Stimulated activated CD4-positive, alpha-beta T cell treated with anti-CD3 and anti-CD28 coated beads, Interleukin-12 subunit alpha, Interleukin-12 subunit beta, amount 100 ng/mL, for 24 hours (primary cell): ENCODE data around the gene MEX3A.
"Not testable (repeated sequence)": the region's sequence is repeated elsewhere in the genome, so short reads cannot be mapped to it uniquely, and the experiment has no call there.

Source experiments
- DNase-seq, 2 experiments: peaks; one replicate each; pipeline ENCODE4 v3.0.0-alpha.2; 2020; ENCODE audit warnings: low read depth in 2 of 2

The MEX3A gene

DNA sequence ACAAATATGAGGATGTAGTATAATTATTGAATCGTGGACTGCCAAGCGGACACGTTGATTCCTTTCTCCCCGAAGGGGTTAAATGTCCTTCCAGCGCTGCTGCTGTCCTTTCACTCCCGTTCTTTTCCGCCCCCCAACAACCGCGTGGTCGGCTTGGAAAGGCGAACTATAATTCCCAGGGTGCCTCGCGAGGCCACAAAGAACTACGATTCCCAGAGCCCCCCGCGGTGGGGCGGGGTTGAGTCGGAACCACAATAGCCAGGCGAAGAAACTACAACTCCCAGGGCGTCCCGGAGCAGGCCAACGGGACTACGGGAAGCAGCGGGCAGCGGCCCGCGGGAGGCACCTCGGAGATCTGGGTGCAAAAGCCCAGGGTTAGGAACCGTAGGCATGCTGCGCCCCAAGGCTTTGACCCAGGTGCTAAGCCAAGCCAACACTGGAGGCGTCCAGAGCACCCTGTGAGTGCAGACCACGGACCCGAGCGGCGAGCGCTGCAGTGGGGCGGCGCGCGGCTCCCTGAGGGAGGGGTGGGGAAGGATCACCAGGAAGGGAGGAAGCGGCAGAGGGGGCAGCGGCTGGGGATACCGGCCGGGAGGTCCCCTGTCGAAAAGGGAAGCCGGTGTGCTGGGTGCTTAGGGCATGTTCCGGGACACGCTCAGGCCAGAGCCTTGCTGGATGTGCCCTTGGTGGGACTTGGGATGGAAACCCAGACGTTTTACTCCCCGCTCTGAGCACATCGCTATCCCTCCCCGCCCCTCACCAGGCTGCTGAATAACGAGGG lies 27.6 kb downstream of the MEX3A start, which contains the start of gene LAMTOR2:
TSS of gene LAMTOR2 (plus strand) at position 283 of the 781 bp plus-strand sequence. CDS start at position 391, 108 bp downstream.
- DNase-seq, result peak; percentile 93 to 97

DNA sequence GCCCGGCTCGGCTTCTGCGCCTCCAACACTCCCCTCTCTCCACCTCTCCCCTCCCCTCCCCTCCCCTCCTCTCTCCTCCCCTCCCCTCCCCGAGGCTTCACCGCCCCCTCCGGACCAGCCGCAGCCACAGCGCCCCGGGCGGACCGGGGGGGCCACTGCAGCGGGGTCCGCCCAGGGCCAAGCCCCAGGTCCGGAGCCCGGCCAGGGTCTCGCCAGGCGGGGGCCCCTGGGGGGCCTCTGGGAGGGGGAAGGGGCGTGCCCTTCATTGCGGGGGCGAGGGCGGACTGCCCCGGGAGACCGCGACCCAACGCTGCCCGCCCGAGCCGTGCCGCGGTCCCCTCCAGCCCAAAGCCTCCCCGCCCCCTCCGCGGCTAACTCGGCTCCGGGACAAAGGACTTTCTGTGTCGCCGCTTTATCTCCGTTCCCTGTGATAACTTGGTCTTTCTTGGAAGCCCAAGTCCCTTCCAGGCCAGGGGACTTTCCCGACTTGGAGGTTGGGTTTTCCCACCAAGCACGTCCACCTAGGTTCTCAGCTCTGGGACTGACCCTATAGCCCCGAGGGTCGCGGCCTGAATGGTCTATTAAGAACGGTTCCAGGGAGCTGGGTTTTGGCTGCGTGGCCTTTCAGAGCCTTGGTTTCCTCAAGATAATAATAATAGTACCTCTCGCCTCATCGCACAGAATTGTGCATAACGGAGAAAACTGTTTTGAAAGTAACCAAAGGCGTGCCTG lies 28.3 kb downstream of the MEX3A start, which contains the start of gene UBQLN4:
TSS of gene UBQLN4 (minus strand) at position 31 of the 732 bp plus-strand sequence. CDS start 97 bp downstream, outside the sequence.
- DNase-seq, result peak; percentile 72 to 79

DNA sequence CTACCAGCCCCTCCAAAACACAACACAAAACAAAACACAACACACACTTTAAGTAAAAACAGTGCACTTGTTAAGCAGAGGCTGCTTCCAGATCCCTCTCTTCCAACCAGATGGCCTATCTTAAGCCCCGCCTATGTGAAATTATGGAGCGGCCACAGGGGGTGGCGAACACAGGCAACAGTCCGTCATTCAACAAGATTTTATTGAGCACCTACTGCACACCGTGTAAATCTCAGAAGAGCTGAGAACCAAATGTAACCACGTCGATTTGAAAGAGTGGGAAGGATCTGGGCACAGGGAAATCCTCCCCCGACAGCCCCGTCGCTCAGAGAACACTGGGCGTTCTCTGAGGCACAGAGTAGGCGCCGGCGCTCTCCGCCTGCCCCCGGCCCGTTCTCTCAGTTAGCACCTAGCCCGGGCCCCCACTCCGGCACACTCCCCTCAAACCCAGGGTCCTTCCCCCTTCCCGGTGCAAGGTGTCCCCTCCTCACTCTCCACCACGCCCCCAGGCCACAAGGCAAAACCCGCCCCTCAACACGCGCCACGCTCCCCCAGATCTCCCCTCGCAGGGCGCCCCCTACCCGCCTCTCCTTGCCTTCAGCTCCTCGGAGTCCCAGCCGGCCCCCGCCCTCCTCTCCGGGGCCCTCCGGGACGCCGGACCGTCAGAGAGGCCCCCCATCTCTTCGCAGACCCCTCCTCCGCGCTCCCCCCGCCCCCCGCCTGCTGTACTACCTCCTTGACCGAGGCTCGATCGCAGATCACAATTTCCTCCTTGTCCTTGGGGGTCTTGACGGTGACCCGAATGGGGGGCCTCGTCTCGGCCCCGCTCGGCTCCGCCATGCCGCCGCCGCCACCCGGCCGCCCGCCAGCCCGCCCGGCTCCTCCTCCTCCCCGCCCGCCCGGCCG lies 29.1 kb downstream of the MEX3A start:
- peak; percentile 44 to 64 for DNase-seq

DNA sequence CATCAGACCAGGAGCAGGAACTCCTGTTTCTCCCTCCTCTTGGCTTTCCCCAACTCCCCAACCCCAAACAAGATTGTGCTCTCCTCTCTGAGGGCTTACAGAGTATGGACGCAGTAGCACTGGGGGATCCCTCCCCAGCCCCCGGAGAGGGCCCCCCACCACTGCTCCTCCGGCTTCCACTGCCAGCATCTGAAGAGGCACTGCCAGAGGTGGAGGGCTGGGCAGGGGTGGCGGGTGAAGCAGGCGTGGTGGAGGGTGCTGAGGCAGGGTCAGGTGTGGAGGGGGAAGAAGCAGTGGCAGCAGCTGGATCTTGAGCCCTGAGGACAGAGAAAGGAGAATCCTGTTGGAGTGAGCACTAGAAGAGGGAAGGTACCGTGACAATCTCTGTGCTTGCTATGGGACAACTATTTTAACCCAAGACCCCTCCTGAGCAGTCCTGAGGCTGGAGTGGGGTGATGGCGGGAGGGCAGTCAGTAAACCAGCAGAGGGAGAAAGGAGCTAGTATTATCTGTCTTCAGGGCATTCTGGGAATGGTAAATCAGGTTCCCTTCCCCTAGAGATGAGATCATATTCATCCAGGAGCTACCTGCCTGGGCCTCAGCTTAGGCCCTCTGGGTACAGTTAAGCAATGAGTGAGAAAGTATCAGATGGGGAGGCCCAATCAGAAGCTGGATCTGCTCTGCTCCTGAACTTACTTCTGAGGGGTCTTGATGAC lies 31.1 kb downstream of the MEX3A start:
- no peak for DNase-seq

DNA sequence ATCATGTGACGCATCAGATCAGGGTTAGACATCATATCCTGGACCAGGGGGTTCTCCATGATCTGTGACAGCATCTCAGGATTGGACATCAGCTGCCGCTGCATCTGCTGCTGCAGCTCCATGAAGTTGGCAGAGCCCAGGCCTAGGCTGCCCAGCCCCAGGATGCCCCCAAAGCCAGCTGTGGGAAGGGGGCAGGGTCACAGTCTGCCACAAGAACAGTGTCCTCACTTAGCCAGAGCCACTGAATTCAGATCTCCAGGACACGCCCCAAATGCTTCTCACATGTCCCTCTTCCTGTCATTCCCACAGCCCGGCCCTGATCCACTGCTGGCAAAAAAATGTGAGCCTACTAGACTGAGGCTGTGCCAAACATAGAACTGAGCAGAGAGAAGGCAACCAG lies 31.9 kb downstream of the MEX3A start:
- DNase-seq, result no peak

DNA sequence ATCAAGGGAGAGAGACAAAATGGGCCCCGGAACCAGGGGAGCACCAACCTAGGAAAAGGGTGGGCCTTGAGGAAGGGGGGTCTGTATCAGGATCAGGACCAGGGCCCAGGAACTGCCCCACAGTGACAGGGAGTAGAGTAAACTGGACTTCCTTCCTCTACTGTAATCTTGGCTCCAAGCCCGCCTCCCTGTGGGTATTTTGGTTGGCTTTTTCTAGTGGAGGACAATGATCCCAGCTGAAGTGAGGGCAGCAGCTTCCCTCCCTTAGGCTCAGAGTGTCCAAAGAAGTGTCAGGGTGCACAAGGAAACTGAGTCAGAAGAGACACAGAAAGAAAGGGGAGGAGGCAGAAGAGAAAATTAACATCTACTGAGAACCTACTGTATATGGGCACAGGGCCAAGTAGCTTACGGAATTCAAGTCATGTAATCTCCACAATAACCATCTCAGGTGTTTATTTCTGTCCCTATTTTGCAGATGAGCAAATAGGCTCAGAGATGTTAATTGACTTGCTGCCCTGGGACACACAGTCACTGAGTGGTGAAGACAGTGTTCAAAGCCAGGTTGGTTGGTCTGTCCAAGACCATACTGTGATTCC lies 33.5 kb downstream of the MEX3A start:
- DNase-seq, result no peak

DNA sequence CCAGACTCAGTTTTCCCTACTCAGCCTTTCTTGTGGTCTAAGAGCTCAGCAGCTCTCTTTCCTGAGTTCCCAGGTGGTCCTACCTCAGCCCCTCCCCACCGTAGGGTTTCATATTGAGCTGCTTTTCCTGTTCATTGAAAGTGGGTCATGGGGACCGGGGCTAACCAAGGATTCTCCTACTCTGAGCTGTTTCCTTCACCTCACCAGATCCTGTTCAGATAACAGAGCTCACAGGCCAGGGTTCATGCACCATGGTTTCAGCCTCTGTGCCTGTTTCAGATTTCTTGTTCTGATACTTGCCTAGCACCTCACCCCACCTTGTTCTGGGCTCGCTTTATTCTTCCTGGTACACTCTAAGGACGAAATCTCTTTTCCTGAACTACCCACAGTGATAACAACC lies 37.2 kb downstream of the MEX3A start:
- DNase-seq, result no peak

DNA sequence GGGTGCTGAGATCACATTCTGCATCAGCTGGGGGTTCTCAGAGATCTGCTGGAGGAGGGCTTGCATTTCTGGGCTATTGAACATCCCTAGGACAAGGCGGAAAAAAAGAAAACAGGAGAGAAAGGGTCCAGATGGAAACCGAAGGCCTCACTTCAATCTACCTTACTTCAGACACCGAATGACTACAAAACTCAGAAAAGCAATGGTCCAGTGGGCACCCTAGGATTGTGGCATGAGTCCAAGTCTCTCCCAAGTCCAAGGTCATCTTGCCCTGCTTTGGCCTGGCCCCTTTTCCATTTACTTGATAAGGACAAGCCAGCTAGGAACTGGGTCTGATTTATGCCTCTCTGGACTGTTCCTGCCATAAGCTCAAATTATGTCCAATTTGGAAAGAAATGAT lies 39.4 kb downstream of the MEX3A start:
- DNase-seq, result no peak

DNA sequence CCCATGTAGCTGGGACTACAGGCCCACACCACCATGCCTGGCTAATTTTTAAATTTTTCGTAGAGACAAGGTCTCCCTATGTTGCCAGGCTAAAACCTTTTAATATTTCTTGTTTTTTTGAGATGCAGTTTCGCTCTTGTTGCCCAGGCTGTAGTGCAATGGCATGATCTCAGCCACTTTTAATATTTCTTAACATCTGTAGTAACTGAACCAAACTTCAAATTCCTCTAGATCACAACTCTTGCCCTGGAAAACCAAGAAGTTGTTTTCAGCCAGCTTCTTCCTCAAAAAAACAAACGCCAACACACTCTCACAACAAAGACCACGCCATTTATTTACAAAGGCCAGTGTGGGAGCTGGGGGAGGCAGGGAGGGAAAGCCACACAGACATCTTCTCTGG lies 47.3 kb downstream of the MEX3A start:
- not testable (repeated sequence) for DNase-seq

DNA sequence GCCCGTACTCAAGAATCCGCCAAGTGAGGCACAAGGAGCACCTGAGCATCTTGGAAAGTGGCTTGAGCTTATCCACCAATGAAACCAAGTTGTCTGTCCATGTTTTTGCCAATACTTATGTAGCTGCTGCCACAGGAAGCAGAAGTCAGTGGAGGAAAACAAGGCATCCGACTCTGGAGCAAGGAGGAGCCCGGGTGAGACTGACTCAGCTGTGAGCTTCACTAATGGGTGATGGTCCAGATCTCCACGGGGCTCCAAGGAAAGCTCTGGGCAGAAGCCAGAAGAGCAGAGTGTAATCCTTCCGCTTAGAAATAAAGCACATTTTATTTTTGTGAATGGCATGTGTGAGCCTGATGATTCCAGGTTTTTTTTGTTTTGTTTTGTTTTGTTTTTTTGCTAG lies 49.3 kb downstream of the MEX3A start:
- DNase-seq, result no peak

DNA sequence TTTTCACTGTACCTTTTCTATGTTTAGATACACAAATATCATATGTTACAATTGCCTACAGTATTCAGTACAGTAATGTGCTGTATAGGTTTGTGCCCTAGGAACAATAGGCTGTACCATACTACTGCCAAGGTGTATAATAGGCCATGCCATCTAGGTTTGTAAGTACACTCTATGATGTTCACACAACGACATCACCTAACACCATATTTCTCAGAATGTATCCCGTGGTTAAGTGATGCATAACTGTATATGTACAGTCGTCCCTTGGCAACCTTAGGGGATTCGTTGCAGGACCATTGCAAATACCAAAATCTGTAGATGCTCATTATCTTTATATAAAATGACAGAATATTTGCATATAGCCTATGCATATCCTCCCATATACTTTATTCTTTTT lies 55.7 kb downstream of the MEX3A start:
- no peak for DNase-seq

DNA sequence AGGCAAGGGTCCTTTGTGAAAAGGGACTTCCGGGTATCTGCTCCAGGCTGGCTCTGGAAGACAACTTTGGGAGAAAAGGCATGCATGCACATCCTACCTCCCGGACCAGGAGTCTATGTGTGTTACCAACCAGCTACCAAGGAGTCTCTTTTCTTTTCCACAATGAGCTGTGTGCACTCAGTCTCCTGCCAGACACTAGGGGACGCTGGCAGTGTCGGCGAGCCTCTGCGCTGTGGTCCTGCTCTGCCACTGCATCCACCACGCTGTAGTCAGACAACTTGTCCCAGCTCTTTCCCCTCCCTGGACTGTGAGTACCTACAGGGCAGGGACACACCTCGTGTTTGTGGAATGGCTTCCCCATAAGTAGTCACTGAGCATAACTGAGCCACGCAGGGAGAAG lies 56.4 kb downstream of the MEX3A start:
- DNase-seq, result no peak

DNA sequence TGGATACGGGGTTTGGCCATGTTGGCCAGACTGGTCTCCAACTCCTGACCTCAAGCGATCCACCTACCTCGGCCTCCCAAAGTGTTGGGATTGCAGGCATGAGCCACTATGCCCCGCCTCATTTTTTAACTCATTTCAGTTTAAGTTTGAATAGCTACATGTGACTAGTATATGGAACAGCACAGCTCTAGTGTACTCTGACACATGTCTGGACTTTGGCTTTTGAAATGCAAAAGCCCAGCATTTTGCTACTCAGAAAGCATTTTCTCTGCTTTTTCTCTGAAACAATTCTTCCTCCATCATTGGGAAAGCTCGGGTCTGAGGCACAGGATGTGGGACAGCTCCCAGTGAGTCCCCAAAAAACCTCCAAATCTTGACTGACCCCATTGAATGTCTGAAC lies 57.5 kb downstream of the MEX3A start:
- no peak for DNase-seq
